ENCODE data around the gene PACSIN1. TPM values are rescaled to one million over a fixed set of nuclear protein-coding genes. Genes with fewer than 3 reads are reported as not detected.
"Not testable (repeated sequence)": the region's sequence is repeated elsewhere in the genome, so short reads cannot be mapped to it uniquely, and the experiment has no call there.

PACSIN1 gene
- total RNA-seq, 1 donor from 2014 or later = 1.9 TPM

GRCh38 chr6:34457742-34458735 is 7.8 kb upstream of the PACSIN1 start:
- DNase-seq (ENCODE audit: low spot score) = no peak

- DNase-seq (ENCODE audit: low spot score) = no peak
Measured at GRCh38 chr6:34459899-34460593, 5.8 kb upstream of the PACSIN1 start.

- DNase-seq (ENCODE audit: low spot score) = no peak
Measured at GRCh38 chr6:34460796-34461507, 4.9 kb upstream of the PACSIN1 start.

- DNase-seq (ENCODE audit: low spot score) = no peak
Measured at GRCh38 chr6:34462010-34462409, 3.9 kb upstream of the PACSIN1 start.

GRCh38 chr6:34462551-34462971 is 3.3 kb upstream of the PACSIN1 start:
- peak; percentile 58 for DNase-seq (ENCODE audit: low spot score)

GRCh38 chr6:34463299-34463698 is 2.6 kb upstream of the PACSIN1 start:
- no peak for DNase-seq (ENCODE audit: low spot score)

GRCh38 chr6:34463849-34464248 is 2.0 kb upstream of the PACSIN1 start:
- no peak for DNase-seq (ENCODE audit: low spot score)

GRCh38 chr6:34466242-34467185 is 638 bp downstream of the PACSIN1 start:
- DNase-seq (ENCODE audit: low spot score) = no peak

GRCh38 chr6:34468378-34468892 is 2.6 kb downstream of the PACSIN1 start:
- DNase-seq (ENCODE audit: low spot score) = no peak

- no peak for DNase-seq (ENCODE audit: low spot score)
Measured at GRCh38 chr6:34469499-34469898, 3.6 kb downstream of the PACSIN1 start.

- no peak for DNase-seq (ENCODE audit: low spot score)
Measured at GRCh38 chr6:34472425-34472824, 6.5 kb downstream of the PACSIN1 start.

- no peak for DNase-seq (ENCODE audit: low spot score)
Measured at GRCh38 chr6:34473967-34474366, 8.1 kb downstream of the PACSIN1 start.

- no peak for DNase-seq (ENCODE audit: low spot score)
Measured at GRCh38 chr6:34474754-34475153, 8.9 kb downstream of the PACSIN1 start.

GRCh38 chr6:34475238-34475682 is 9.4 kb downstream of the PACSIN1 start:
- DNase-seq (ENCODE audit: low spot score) = no peak

- DNase-seq (ENCODE audit: low spot score) = no peak
Measured at GRCh38 chr6:34475767-34476328, 10.0 kb downstream of the PACSIN1 start.

GRCh38 chr6:34476447-34476846 is 10.6 kb downstream of the PACSIN1 start:
- DNase-seq (ENCODE audit: low spot score) = no peak

GRCh38 chr6:34476921-34477320 is 11.0 kb downstream of the PACSIN1 start:
- no peak for DNase-seq (ENCODE audit: low spot score)

- no peak for DNase-seq (ENCODE audit: low spot score)
Measured at GRCh38 chr6:34478796-34479195, 12.9 kb downstream of the PACSIN1 start.

GRCh38 chr6:34483781-34484180 is 17.9 kb downstream of the PACSIN1 start:
- DNase-seq (ENCODE audit: low spot score) = not testable (repeated sequence)

GRCh38 chr6:34484391-34484790 is 18.5 kb downstream of the PACSIN1 start:
- no peak for DNase-seq (ENCODE audit: low spot score)

Measured in ureter (tissue), 1 donor.